ENCODE data around the gene ZFP90.
"Not testable (repeated sequence)": the region's sequence is repeated elsewhere in the genome, so short reads cannot be mapped to it uniquely, and the experiment has no call there.

The ZFP90 gene

GRCh38 chr16:68517606-68518166 lies 21.4 kb upstream of the ZFP90 start:
- DNase-seq (ENCODE audit: low read depth in 2 of 2): no peak

- DNase-seq (ENCODE audit: low read depth in 2 of 2): no peak
Observed at GRCh38 chr16:68519225-68519745, 19.8 kb upstream of the ZFP90 start.

GRCh38 chr16:68520649-68521086 lies 18.4 kb upstream of the ZFP90 start:
- peak; percentile 67 to 75 for DNase-seq (ENCODE audit: low read depth in 2 of 2)

GRCh38 chr16:68524069-68524820 lies 14.8 kb upstream of the ZFP90 start:
- no peak for DNase-seq (ENCODE audit: low read depth in 2 of 2)

GRCh38 chr16:68526143-68526781 lies 12.8 kb upstream of the ZFP90 start:
- no peak for DNase-seq (ENCODE audit: low read depth in 2 of 2)

GRCh38 chr16:68526782-68527145 lies 12.3 kb upstream of the ZFP90 start:
- no peak for DNase-seq (ENCODE audit: low read depth in 2 of 2)

- no peak for DNase-seq (ENCODE audit: low read depth in 2 of 2)
Observed at GRCh38 chr16:68528233-68528632, 10.9 kb upstream of the ZFP90 start.

GRCh38 chr16:68528686-68529379 lies 10.3 kb upstream of the ZFP90 start:
- peak; percentile 80 to 81 for DNase-seq (ENCODE audit: low read depth in 2 of 2)

- DNase-seq (ENCODE audit: low read depth in 2 of 2): no peak
Observed at GRCh38 chr16:68529608-68529930, 9.5 kb upstream of the ZFP90 start.

GRCh38 chr16:68529931-68530701 lies 9.0 kb upstream of the ZFP90 start:
- DNase-seq (ENCODE audit: low read depth in 2 of 2): peak; percentile 79 to 82

- DNase-seq (ENCODE audit: low read depth in 2 of 2): no peak
Observed at GRCh38 chr16:68533937-68534336, 5.2 kb upstream of the ZFP90 start.

GRCh38 chr16:68535331-68535730 lies 3.8 kb upstream of the ZFP90 start:
- no peak for DNase-seq (ENCODE audit: low read depth in 2 of 2)

GRCh38 chr16:68539711-68540239 lies 684 bp downstream of the ZFP90 start:
- no peak for DNase-seq (ENCODE audit: low read depth in 2 of 2)

- DNase-seq (ENCODE audit: low read depth in 2 of 2): no peak
Observed at GRCh38 chr16:68548947-68549346, 9.9 kb downstream of the ZFP90 start.

- no peak for DNase-seq (ENCODE audit: low read depth in 2 of 2)
Observed at GRCh38 chr16:68553186-68553585, 14.1 kb downstream of the ZFP90 start.

- not testable (repeated sequence) for DNase-seq (ENCODE audit: low read depth in 2 of 2)
Observed at GRCh38 chr16:68560341-68560740, 21.2 kb downstream of the ZFP90 start.

- no peak for DNase-seq (ENCODE audit: low read depth in 2 of 2)
Observed at GRCh38 chr16:68563631-68564381, 24.7 kb downstream of the ZFP90 start.

- DNase-seq (ENCODE audit: low read depth in 2 of 2): no peak
Observed at GRCh38 chr16:68564382-68564985, 25.4 kb downstream of the ZFP90 start.

GRCh38 chr16:68574479-68574878 lies 35.4 kb downstream of the ZFP90 start:
- no peak for DNase-seq (ENCODE audit: low read depth in 2 of 2)

GRCh38 chr16:68575082-68575481 lies 36.0 kb downstream of the ZFP90 start:
- DNase-seq (ENCODE audit: low read depth in 2 of 2): no peak

All from stimulated activated CD8-positive, alpha-beta memory T cell treated with anti-CD3 and anti-CD28 coated beads, Interleukin-2, amount 100 ng/mL, for 1 hour (primary cell).